ENCODE results near the gene ZFR2.

GRCh38 chr19:3792114-3792513 lies 76.7 kb downstream of the ZFR2 start:
- TF ChIP-seq, protein P1, sequence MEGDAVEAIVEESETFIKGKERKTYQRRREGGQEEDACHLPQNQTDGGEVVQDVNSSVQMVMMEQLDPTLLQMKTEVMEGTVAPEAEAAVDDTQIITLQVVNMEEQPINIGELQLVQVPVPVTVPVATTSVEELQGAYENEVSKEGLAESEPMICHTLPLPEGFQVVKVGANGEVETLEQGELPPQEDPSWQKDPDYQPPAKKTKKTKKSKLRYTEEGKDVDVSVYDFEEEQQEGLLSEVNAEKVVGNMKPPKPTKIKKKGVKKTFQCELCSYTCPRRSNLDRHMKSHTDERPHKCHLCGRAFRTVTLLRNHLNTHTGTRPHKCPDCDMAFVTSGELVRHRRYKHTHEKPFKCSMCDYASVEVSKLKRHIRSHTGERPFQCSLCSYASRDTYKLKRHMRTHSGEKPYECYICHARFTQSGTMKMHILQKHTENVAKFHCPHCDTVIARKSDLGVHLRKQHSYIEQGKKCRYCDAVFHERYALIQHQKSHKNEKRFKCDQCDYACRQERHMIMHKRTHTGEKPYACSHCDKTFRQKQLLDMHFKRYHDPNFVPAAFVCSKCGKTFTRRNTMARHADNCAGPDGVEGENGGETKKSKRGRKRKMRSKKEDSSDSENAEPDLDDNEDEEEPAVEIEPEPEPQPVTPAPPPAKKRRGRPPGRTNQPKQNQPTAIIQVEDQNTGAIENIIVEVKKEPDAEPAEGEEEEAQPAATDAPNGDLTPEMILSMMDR (IDR thresholded peaks at IDR 0.05), result no peak
- no peak for TF ChIP-seq POLR2AphosphoS5 (IDR thresholded peaks at IDR 0.05)
- no peak for TF ChIP-seq POLR2A (IDR thresholded peaks at IDR 0.05)
